ENCODE data around the gene CLHC1.

GRCh38 chr2:55155206-55155605 lies 76.9 kb downstream of the CLHC1 start:
- TF ChIP-seq SPI1 (IDR thresholded peaks at IDR 0.05; ENCODE audit: borderline replicate concordance, low read depth) (no peak), CTCF (IDR thresholded peaks at IDR 0.05; ENCODE audit: insufficient read depth, low read length) (no peak), GABPA (IDR thresholded peaks at IDR 0.05; ENCODE audit: low read depth) (no peak)

All from HL-60 (cell line).